HG03354 (cell line): ENCODE data around the gene DXO.
"Not testable (repeated sequence)": the region's sequence is repeated elsewhere in the genome, so short reads cannot be mapped to it uniquely, and the experiment has no call there.

Source experiments
- ATAC-seq: cut with Tn5 transposase; IDR thresholded peaks from one replicate; pipeline ENCODE4 v1.9.1; 2021; ENCODE audit warnings: mild to moderate bottlenecking; ENCODE audit not compliant: unreplicated experiment, poor library complexity, severe bottlenecking

Gene DXO

GRCh38 chr6:31935021-31935420 is 36.9 kb downstream of the DXO start:
- no peak for ATAC-seq

GRCh38 chr6:31933537-31933936 is 38.4 kb downstream of the DXO start:
- ATAC-seq, result no peak

- ATAC-seq, result not testable (repeated sequence)
These were observed 39.8 kb downstream of the DXO start for GRCh38 chr6:31932137-31932536.

GRCh38 chr6:31930962-31931361 is 41.0 kb downstream of the DXO start:
- no peak for ATAC-seq

GRCh38 chr6:31928672-31928939 is 43.3 kb downstream of the DXO start:
- no peak for ATAC-seq

GRCh38 chr6:31927863-31928671 is 43.9 kb downstream of the DXO start:
- no peak for ATAC-seq

- no peak for ATAC-seq
These were observed 44.6 kb downstream of the DXO start, which contains the start of gene C2 for GRCh38 chr6:31927242-31927862. TSS of gene C2 (plus strand) at chr6:31927717. CDS start at chr6:31927753, 36 bp downstream.

GRCh38 chr6:31922942-31923341 is 49.0 kb downstream of the DXO start:
- ATAC-seq, result no peak

- no peak for ATAC-seq
These were observed 51.1 kb downstream of the DXO start for GRCh38 chr6:31920811-31921210.
